GM12801 (cell line): ENCODE results near the gene PSMD3.

Source experiments
- CTCF ChIP-seq: IDR thresholded peaks from one replicate; pipeline ENCODE4 v1.5.1; 2011; ENCODE audit warnings: control low read depth; ENCODE audit not compliant: insufficient read length; ENCODE audit errors: extremely low read depth

The PSMD3 gene

GRCh38 chr17:40000161-40000560 is 19.6 kb downstream of the PSMD3 start:
- TF ChIP-seq CTCF = no peak

- TF ChIP-seq CTCF = no peak
Observed at GRCh38 chr17:40004072-40004471, 23.5 kb downstream of the PSMD3 start.

- TF ChIP-seq CTCF = no peak
Observed at GRCh38 chr17:40004712-40005111, 24.1 kb downstream of the PSMD3 start.

- TF ChIP-seq CTCF = no peak
Observed at GRCh38 chr17:40005520-40005919, 24.9 kb downstream of the PSMD3 start.

DNA sequence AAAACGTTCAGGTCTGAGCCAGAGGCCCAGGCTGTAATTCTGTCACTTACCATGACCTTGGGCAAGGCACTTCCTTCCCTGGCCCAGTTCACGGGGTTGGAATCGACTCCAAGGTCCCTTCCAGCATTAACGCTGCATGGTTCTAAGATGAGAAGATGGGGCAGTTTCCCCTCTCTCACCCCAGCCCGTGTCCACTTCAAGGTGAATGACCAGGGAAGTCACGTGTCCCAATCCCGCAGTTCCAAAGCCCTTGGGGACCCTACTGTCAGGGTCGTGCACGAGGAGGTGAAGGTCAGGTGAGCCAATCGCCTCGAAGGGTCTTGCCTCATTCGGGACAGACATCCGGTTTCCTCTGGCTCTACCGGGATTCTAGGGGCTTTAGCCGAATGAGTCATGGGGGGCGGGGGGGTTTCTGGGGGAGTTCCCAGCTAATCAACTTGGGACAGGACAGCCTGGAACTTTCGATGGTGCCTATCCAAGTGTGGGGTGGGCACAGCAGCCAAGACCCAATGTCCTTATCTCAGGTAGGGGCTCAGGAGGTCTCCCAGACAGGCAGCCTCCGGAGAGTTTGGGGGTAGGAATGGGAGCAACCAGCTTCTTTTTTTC is 33.9 kb downstream of the PSMD3 start:
- TF ChIP-seq CTCF = no peak

DNA sequence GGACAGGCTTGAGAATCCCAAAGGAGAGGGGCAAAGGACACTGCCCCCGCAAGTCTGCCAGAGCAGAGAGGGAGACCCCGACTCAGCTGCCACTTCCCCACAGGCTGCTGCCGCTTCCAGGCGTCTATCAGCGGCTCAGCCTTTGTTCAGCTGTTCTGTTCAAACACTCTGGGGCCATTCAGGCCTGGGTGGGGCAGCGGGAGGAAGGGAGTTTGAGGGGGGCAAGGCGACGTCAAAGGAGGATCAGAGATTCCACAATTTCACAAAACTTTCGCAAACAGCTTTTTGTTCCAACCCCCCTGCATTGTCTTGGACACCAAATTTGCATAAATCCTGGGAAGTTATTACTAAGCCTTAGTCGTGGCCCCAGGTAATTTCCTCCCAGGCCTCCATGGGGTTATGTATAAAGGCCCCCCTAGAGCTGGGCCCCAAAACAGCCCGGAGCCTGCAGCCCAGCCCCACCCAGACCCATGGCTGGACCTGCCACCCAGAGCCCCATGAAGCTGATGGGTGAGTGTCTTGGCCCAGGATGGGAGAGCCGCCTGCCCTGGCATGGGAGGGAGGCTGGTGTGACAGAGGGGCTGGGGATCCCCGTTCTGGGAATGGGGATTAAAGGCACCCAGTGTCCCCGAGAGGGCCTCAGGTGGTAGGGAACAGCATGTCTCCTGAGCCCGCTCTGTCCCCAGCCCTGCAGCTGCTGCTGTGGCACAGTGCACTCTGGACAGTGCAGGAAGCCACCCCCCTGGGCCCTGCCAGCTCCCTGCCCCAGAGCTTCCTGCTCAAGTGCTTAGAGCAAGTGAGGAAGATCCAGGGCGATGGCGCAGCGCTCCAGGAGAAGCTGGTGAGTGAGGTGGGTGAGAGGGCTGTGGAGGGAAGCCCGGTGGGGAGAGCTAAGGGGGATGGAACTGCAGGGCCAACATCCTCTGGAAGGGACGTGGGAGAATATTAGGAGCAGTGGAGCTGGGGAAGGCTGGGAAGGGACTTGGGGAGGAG is 34.7 kb downstream of the PSMD3 start, which contains the start of gene CSF3:
Gene CSF3 (plus strand): TSS at position 436 of the 993 bp plus-strand sequence. CDS start 35 bp downstream, at position 471.
- no peak for TF ChIP-seq CTCF
